H7 (cell line): ENCODE data around the gene GPRIN2. TPM values are rescaled to one million over a fixed set of nuclear protein-coding genes. Genes with fewer than 3 reads are reported as not detected.
"Not testable (repeated sequence)": the region's sequence is repeated elsewhere in the genome, so short reads cannot be mapped to it uniquely, and the experiment has no call there.

Experiments
- DNase-seq: peaks from one replicate; pipeline ENCODE4 v3.0.0; 2012
- H3K27me3 ChIP-seq: 2 replicates; pipeline ENCODE4 v1.6.0; 2011; ENCODE audit warnings: mild to moderate bottlenecking, low read length; ENCODE audit not compliant: control insufficient read depth, insufficient read depth
- H3K36me3 ChIP-seq: replicated peaks from 2 replicates; pipeline ENCODE4 v1.5.1; 2011; ENCODE audit warnings: low read length; ENCODE audit not compliant: control insufficient read depth, insufficient read depth
- H3K4me3 ChIP-seq: 2 replicates; pipeline ENCODE4 v1.5.1; 2011; ENCODE audit warnings: low read depth, mild to moderate bottlenecking, control low read depth, low read length, moderate library complexity; ENCODE audit not compliant: insufficient read depth
- total RNA-seq: library from RNA; depleted of rRNA; stranded (reverse); fragments of >200 nt; shearing (Covaris generic); gene quantifications from 2 replicates; pipeline ENCODE4 v1.2.3, GENCODE V29; 2014

The GPRIN2 gene
- total RNA-seq, 1 experiment from 2014 or later: 4.3 TPM

DNA sequence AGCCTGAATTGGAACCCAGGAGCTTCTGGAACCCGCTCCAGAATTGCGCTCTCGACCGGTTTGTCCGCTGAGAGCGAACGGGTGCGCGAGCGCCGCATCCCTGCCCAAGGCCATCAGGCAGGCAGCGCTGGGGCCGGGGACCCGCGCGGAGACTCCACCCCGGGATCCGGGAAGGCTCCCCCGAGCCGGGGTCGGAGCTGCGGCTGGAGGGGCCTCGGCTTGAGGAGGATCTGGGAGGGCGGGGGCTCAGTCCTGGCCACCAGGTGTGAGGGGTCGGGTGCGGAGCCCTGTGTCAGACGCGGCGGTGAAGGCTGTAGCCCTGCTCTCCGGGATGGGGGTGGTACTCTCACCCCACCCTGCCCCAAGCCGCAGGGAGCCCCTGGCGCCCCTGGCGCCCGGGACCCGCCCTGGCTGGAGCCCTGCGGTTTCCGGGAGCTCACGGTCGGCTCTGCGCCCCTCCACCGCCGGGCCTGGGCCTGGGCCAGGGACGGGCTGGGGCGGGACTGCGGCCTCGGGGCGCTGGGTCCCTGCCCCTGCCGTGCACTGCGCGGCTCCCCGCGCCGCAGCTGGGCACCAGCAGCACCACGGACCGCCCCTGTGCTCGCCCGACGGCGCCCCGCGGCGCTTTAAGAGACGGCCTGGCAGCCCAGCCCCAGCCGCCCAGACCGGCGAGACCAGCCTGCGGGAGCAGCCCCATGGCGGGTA is 22.2 kb upstream of the GPRIN2 start, which contains the start of gene SYT15:
Gene SYT15 (plus strand): TSS at position 655 of the 705 bp plus-strand sequence. CDS start 41 bp downstream, at position 696.
- peak within 1 kb of the TSS; percentile 21; the same call in 1 of the 2 replicates for H3K4me3 ChIP-seq
- not testable (repeated sequence) for DNase-seq, H3K36me3 ChIP-seq
- H3K27me3 ChIP-seq: peaks cover 10% of the 10 kb centered on the region

DNA sequence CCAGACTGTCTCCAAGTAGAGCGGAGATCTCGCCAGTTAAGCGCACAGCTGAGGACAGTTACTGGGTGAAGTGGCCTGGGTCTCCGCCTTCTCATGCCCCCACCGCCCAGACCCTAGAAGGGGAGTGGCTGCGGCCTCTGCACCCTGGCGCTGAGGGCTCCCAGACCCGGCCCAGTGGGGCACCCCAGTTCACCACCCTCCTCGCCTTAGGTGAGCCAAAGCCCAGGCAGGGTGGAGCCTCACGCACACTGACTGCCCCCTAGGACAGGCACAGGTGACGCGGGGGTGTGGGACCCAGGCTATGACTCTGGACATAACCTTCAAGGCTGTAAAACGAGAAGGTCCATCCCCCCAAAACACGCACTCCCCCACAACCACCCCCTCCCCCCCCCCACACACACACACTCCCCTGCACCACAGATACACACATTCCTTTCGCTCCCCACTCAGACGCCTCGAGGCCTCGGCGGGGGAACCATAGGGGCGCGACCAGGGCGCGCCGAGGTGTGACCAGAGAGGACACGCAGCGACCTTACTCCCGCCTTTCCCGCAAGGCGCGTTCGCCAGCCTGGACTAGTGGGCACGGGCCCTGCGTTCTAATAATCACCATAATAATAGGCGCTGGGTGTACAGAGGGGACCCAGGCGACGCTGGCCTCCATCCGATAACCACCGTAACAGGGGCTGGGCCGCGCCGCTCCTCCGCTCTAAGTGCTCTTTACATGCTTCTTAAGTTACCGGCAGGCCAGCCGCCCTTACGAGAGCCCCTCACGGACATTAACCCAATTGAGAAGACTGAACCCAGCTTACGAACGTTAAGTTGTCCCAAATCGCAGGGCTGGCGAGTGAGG is 21.4 kb upstream of the GPRIN2 start:
- not testable (repeated sequence) for H3K36me3 ChIP-seq, H3K4me3 ChIP-seq, DNase-seq
- H3K27me3 ChIP-seq: peaks cover 10% of the 10 kb centered on the region

DNA sequence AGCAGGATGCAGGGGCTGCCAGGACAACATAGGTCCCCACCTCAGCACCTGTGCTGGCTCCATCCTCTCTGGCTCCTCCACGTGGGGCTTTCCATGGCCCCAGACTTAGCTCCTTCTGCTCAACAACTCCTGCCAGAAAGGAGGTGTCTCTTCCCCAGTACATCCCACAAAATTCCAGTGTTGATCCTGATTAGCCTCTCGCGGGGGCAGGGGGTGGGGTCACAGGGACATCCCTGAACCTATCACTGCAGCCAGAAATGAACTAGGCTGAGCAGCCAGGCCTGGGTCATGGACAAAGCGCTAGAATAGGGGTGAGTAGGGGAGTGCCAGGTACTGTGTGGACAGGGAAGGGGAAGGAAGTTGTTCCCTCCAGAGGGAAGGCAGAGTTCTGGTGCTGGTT is 17.4 kb upstream of the GPRIN2 start:
- H3K27me3 ChIP-seq, DNase-seq, H3K36me3 ChIP-seq: not testable (repeated sequence)

GRCh38 chr10:46573314-46573713 is 16.9 kb upstream of the GPRIN2 start:
- not testable (repeated sequence) for DNase-seq, H3K4me3 ChIP-seq, H3K27me3 ChIP-seq, H3K36me3 ChIP-seq

More for the DNA sequence above, 17.4 kb upstream of the GPRIN2 start:
- H3K4me3 ChIP-seq: not testable (repeated sequence)

- not testable (repeated sequence) for H3K4me3 ChIP-seq, H3K36me3 ChIP-seq, DNase-seq
Measured at GRCh38 chr10:46572765-46573164, 16.3 kb upstream of the GPRIN2 start.

DNA sequence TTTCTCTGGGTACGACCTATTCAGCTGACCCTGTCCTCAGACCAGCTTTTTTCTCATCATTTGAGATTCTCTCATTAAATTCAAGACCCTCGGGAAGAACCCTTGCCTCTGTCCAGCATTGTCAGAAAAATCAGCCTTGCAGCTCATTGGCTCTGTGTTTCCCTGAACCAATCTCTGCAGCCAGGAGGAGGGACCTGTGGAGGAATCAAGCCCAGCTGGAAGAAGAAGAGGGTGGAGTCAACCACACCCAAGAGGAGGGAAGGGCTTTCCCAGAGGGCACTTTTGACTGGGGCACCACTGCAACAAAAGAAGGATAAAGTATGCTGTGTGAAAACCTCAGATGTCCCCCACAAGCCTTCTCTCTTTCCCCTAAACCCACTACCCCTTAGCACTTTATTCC is 14.2 kb upstream of the GPRIN2 start:
- H3K36me3 ChIP-seq: not testable (repeated sequence)

More at GRCh38 chr10:46572765-46573164, 16.3 kb upstream of the GPRIN2 start:
- H3K27me3 ChIP-seq: not testable (repeated sequence)

GRCh38 chr10:46567151-46567550 is 10.7 kb upstream of the GPRIN2 start:
- H3K36me3 ChIP-seq, DNase-seq, H3K4me3 ChIP-seq, H3K27me3 ChIP-seq: not testable (repeated sequence)

More for the DNA sequence above, 14.2 kb upstream of the GPRIN2 start:
- not testable (repeated sequence) for H3K27me3 ChIP-seq, DNase-seq, H3K4me3 ChIP-seq

DNA sequence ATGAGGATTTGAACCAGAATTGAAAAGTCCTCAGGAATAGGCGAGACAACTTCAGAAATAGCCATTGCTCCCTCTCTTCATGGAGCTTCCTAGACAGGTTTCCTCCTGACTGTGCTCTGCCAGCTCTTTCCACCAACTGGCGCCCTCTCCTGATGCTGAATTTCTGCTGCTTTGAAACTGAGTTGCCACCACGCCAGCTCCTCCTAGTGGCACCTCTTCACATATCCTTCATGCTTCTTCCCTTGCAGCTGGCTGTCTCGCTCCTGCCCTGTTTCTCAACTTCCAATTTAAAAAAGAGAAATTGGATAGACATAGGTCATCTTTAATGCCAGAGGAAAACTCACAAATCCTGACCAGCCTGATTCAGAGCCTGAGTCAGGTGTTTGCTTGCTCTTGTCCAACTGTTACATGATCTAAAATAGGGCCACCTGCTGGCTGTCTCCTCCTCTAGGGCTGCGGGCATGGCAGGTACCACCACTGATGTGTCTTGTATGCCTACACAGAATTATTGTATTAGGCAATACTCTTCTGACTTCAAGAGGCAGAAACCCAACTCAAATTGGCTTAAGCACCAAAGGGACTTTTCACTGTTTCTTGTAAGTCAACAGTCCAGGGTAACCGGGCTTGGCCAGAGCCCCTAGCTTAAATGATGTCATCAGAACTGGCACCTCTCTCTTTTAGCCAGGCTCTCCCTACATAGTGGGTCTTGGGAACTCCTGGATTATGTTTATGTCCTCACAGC is 9.3 kb upstream of the GPRIN2 start:
- not testable (repeated sequence) for DNase-seq, H3K4me3 ChIP-seq, H3K36me3 ChIP-seq, H3K27me3 ChIP-seq

DNA sequence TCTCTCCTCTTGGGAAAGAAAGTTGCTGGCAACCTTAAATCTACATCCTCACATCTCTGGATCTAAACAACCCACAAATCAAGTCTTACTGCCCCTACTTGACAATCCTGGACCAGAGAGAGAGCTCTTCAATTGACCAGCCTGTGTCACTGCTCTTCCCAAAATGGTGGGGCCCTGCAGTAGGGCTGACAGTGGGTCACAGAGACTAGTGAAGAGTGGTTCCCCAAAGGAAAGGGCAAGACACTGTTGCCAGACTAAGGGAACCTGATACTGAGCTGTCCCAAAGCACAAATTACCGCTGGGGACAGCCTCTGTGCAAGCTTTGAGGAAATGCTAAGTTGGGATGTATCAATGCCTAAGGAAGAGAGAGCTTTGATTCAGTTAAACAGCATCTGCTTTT is 4.5 kb upstream of the GPRIN2 start:
- no peaks in the 10 kb centered on the region for H3K36me3 ChIP-seq
- no peak overlapping the region for H3K4me3 ChIP-seq
- peaks cover 30% of the 10 kb centered on the region for H3K27me3 ChIP-seq
- DNase-seq: no peak

DNA sequence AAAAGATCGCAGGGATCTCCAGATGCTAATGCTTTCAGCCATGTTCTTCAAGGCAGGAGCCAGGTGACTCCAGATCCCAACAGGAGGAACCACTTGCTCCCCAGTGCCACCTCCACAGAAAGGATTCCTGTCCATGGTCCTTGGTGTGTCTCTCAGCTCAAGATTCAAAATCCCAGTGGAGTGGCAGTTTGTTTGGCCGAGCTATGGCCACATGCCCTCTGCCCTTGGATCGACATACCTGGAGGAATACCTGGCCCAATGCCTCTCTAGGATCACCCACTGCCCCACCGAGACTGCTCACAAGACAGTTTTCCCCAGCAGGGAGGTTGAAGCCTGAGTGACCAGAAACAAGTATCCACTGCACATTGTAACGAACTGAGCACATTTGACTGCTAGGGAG is 3.9 kb upstream of the GPRIN2 start:
- Histone ChIP-seq H3K4me3 (no peak overlapping the region), H3K27me3 (peaks cover 35% of the 10 kb centered on the region), H3K36me3 (no peaks in the 10 kb centered on the region)
- no peak for DNase-seq

- Histone ChIP-seq H3K27me3 (peaks cover 35% of the 10 kb centered on the region), H3K36me3 (no peaks in the 10 kb centered on the region; the same call in 1 of the 2 replicates), H3K4me3 (no peak overlapping the region)
- no peak for DNase-seq
Measured at GRCh38 chr10:46559231-46559671, 2.8 kb upstream of the GPRIN2 start.

- Histone ChIP-seq H3K36me3 (peaks cover 4% of the 10 kb centered on the region), H3K27me3 (peaks cover 35% of the 10 kb centered on the region), H3K4me3 (no peak overlapping the region)
- no peak for DNase-seq
Measured at GRCh38 chr10:46558392-46559185, 2.1 kb upstream of the GPRIN2 start.

GRCh38 chr10:46558122-46558391 is 1.6 kb upstream of the GPRIN2 start:
- H3K27me3 ChIP-seq: peaks cover 35% of the 10 kb centered on the region
- H3K36me3 ChIP-seq: peaks cover 5% of the 10 kb centered on the region
- H3K4me3 ChIP-seq: no peak overlapping the region
- DNase-seq: no peak
